ENCODE data around the gene C12orf76. TPM values are rescaled to one million over a fixed set of nuclear protein-coding genes. Genes with fewer than 3 reads are reported as not detected.
"Not testable (repeated sequence)": the region's sequence is repeated elsewhere in the genome, so short reads cannot be mapped to it uniquely, and the experiment has no call there.

Gene C12orf76
- total and polyA plus RNA-seq, 2 of the 4 experiments (the other 2 are of a cell fraction): 5.0 to 7.1 TPM

- no peak overlapping the region for H2BK5ac ChIP-seq (ENCODE audit: low read depth, low read length, poor library complexity, severe bottlenecking)
- H3K9me1 ChIP-seq (ENCODE audit: insufficient read depth, low read length): no peaks in the 10 kb centered on the region
- peaks cover 31% of the 10 kb centered on the region for H3K27me3 ChIP-seq (ENCODE audit: control insufficient read depth, insufficient read depth, low read length)
- H3K27ac ChIP-seq (ENCODE audit: insufficient read depth, low read length): no peak overlapping the region
- H3K4me3 ChIP-seq (ENCODE audit: insufficient read depth, low read depth, low read length): no peak overlapping the region
- H3K23ac ChIP-seq (ENCODE audit: low read depth, low read length): no peak overlapping the region
- H2BK20ac ChIP-seq (ENCODE audit: low read depth, low read length): no peak overlapping the region
- no peaks in the 10 kb centered on the region; the same call in 1 of the 2 replicates for H3K9me3 ChIP-seq (ENCODE audit: control insufficient read depth, insufficient read depth, low read length)
- intact Hi-C loops (cut with micrococcal nuclease): no loop called here
- H3K4me2 ChIP-seq (ENCODE audit: low read depth, low read length): no peak overlapping the region
- TF ChIP-seq CHD1 (IDR thresholded peaks at IDR 0.05; ENCODE audit: low read depth, low read length) (no peak), BHLHE40 (IDR thresholded peaks at IDR 0.05; ENCODE audit: low read depth, low read length) (no peak), ELK1 (IDR thresholded peaks at IDR 0.05; ENCODE audit: borderline replicate concordance, low read depth, low read length) (no peak)
- H4K20me1 ChIP-seq (ENCODE audit: insufficient read depth, low read length): no peaks in the 10 kb centered on the region
- H3K4me1 ChIP-seq (ENCODE audit: control insufficient read depth, insufficient read depth, low read length): no peaks in the 10 kb centered on the region
- WGBS, 2 experiments (ENCODE audit: extremely low coverage in 2 of 2, insufficient read length in 1 of 2): 90% methylated on average over 4 of the region's 5 CpGs; no CpG with 5 or more reads in 1 of the 2 experiments
- no peak overlapping the region for H4K91ac ChIP-seq (ENCODE audit: insufficient read depth, low read depth, low read length)
- dilution Hi-C loops (cut with HindIII; ENCODE audit: low sequenced_read_pairs, unreplicated experiment): no loop called here
- no peaks in the 10 kb centered on the region for H3K79me1 ChIP-seq (ENCODE audit: low read depth in 1 of 2, low read length in 2 of 2)
- ATAC-seq (ENCODE audit: low read depth) (no peak), DNase-seq (no peak)
- no peaks in the 10 kb centered on the region for H3K36me3 ChIP-seq (ENCODE audit: control insufficient read depth, insufficient read depth, low read length)
- H2BK120ac ChIP-seq (ENCODE audit: low read depth, low read length): no peak overlapping the region
- H4K5ac ChIP-seq (ENCODE audit: low read depth, low read length): no peak overlapping the region
- H3K4ac ChIP-seq (ENCODE audit: low read depth, low read length): no peak overlapping the region
- H2AK5ac ChIP-seq (ENCODE audit: low read depth, low read length): no peak overlapping the region
- no peak overlapping the region for H2AK9ac ChIP-seq (replicated peaks; ENCODE audit: low read depth, low read length, poor library complexity)
- H3K9ac ChIP-seq (ENCODE audit: low read depth, low read length): no peak overlapping the region
- no peak overlapping the region for H4K8ac ChIP-seq (ENCODE audit: low read depth in 2 of 2, low read length in 2 of 2)
- CTCF ChIA-PET: no interaction called here
- POLR2A ChIA-PET (ENCODE audit: unreplicated experiment): no interaction called here
- in situ Hi-C loops (cut with MboI; ENCODE audit: low sequenced_read_pairs): no loop called here
- H2AFZ ChIP-seq (replicated peaks; ENCODE audit: low read length, poor library complexity): peak overlapping the region; percentile 47
- no peak overlapping the region for H3K14ac ChIP-seq (replicated peaks; ENCODE audit: low read depth, low read length)
- H2BK15ac ChIP-seq (ENCODE audit: low read depth, low read length): no peak overlapping the region
- no TSS peak for BruUV-seq (replicated peaks)
- no peak overlapping the region for H3K56ac ChIP-seq (ENCODE audit: extremely low read depth, insufficient read depth, low read length)
- H3K18ac ChIP-seq (ENCODE audit: low read depth, low read length): no peak overlapping the region
Measured at GRCh38 chr12:110088936-110089335, 40.6 kb upstream of the C12orf76 start.

GRCh38 chr12:110088216-110088615, 39.9 kb upstream of the C12orf76 start:
- not testable (repeated sequence) for BruUV-seq (replicated peaks); H2BK120ac ChIP-seq (ENCODE audit: low read depth, low read length)
- WGBS, 2 experiments (ENCODE audit: extremely low coverage in 2 of 2, insufficient read length in 1 of 2): 100% methylated on average over 2 of the region's 6 CpGs; no CpG with 5 or more reads in 1 of the 2 experiments

More at GRCh38 chr12:110088216-110088615, 39.9 kb upstream of the C12orf76 start:
- H4K91ac ChIP-seq (ENCODE audit: insufficient read depth, low read depth, low read length); H3K4me3 ChIP-seq (ENCODE audit: insufficient read depth, low read depth, low read length); H4K5ac ChIP-seq (ENCODE audit: low read depth, low read length); H3K14ac ChIP-seq (replicated peaks; ENCODE audit: low read depth, low read length); H2BK15ac ChIP-seq (ENCODE audit: low read depth, low read length); H3K23ac ChIP-seq (ENCODE audit: low read depth, low read length); H3K79me1 ChIP-seq (ENCODE audit: low read depth in 1 of 2, low read length in 2 of 2); H3K36me3 ChIP-seq (ENCODE audit: control insufficient read depth, insufficient read depth, low read length); intact Hi-C loops (cut with micrococcal nuclease); CTCF ChIA-PET; H3K4me2 ChIP-seq (ENCODE audit: low read depth, low read length); H3K9me3 ChIP-seq (ENCODE audit: control insufficient read depth, insufficient read depth, low read length); DNase-seq; H3K9ac ChIP-seq (ENCODE audit: low read depth, low read length); H4K8ac ChIP-seq (ENCODE audit: low read depth in 2 of 2, low read length in 2 of 2); H3K27ac ChIP-seq (ENCODE audit: insufficient read depth, low read length); H2AK5ac ChIP-seq (ENCODE audit: low read depth, low read length); POLR2A ChIA-PET (ENCODE audit: unreplicated experiment); H2BK20ac ChIP-seq (ENCODE audit: low read depth, low read length); in situ Hi-C loops (cut with MboI; ENCODE audit: low sequenced_read_pairs); H3K4ac ChIP-seq (ENCODE audit: low read depth, low read length); H3K9me1 ChIP-seq (ENCODE audit: insufficient read depth, low read length); ATAC-seq (ENCODE audit: low read depth); H2BK5ac ChIP-seq (ENCODE audit: low read depth, low read length, poor library complexity, severe bottlenecking); H2AFZ ChIP-seq (replicated peaks; ENCODE audit: low read length, poor library complexity); H2AK9ac ChIP-seq (replicated peaks; ENCODE audit: low read depth, low read length, poor library complexity); H4K20me1 ChIP-seq (ENCODE audit: insufficient read depth, low read length); H3K18ac ChIP-seq (ENCODE audit: low read depth, low read length); H3K4me1 ChIP-seq (ENCODE audit: control insufficient read depth, insufficient read depth, low read length); dilution Hi-C loops (cut with HindIII; ENCODE audit: low sequenced_read_pairs, unreplicated experiment); H3K56ac ChIP-seq (ENCODE audit: extremely low read depth, insufficient read depth, low read length): not testable (repeated sequence)
- H3K27me3 ChIP-seq (ENCODE audit: control insufficient read depth, insufficient read depth, low read length): peaks cover 30% of the 10 kb centered on the region
